Prostate gland (tissue), 2 donors: ENCODE measurements around the gene ZNF532.

ENCODE experiments used
- CTCF ChIP-seq, 4 experiments: fragments of 200-600 bp in 2 of 4; fragments of 450-650 bp in 2 of 4; sonication (generic) in 2 of 4; IDR thresholded peaks; 1 replicate in 3 of 4; 2 replicates in 1 of 4; pipeline ENCODE4 v1.5.1; 2016 to 2019; ENCODE audit warnings: antibody characterized with exemption in 4 of 4, mild to moderate bottlenecking in 2 of 4, moderate library complexity in 2 of 4
- POLR2AphosphoS5 ChIP-seq: sonication (generic); formaldehyde crosslinking; IDR thresholded peaks from one replicate; pipeline ENCODE4 v1.6.1; 2017; ENCODE audit warnings: antibody characterized with exemption

GRCh38 chr18:58911766-58912165, 47.1 kb downstream of the ZNF532 start:
- TF ChIP-seq CTCF (IDR thresholded peaks at IDR 0.05), result no peak
- no peak for TF ChIP-seq POLR2AphosphoS5
